ENCODE data around the gene PMS1. TPM values are rescaled to one million over a fixed set of nuclear protein-coding genes. Genes with fewer than 3 reads are reported as not detected.

The PMS1 gene
- total RNA-seq = 10 to 100 TPM; 16.7 to 36.9 (median 22.6) TPM

DNA sequence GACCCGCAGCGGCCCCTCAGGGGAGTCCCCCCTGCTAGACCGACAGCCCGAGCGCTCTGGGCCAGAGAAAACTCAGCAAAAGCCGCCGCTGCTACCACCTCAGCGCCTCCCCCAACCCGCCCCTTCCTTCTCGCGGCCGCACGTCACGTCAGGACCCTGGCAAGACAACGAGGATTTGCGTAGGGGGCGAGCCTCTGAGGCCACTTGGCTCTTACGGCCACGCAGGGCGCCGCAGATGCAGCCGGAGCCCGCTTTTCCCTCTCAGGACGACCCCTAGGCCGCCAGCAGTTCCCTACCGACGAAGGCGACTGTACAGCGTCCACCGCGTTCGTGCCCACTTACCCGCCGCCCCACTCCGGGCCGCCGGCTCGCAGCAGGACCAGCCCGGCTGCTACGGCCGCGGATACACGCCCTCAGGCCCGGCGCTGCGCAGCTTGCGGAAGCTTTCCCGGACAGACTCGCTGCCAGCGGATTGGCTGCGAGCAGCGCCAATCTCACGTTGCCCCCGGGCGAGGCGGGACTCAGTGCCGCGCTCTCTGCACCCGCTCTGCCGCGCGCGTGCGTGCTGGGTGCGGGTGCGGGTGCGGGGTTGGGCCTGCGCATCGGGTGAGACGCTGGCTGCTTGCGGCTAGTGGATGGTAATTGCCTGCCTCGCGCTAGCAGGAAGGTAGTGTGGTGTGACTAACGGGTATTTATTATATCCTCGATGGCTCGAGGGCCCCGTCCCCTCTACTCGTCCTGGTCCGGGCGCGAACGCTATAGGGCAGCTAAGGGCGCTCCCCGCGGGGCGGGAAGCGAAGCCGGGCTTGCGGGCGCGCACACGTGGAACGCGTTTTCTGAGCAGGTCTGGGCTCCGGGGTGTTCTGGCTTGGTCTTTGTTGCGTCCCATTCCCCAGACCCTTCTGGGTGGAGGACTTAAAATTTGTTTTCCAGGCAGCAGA, at the start of gene PMS1, which contains the start of gene ORMDL1:
Gene PMS1 (plus strand): TSS at position 524 of the 941 bp plus-strand sequence. CDS start 7,360 bp downstream, outside the sequence.
Gene ORMDL1 (minus strand): TSS at position 413 of the 941 bp plus-strand sequence. CDS start 1,744 bp downstream, outside the sequence.
- TF ChIP-seq CTCF (IDR thresholded peaks at IDR 0.05; ENCODE audit: low read depth) = no peak

- TF ChIP-seq CTCF (IDR thresholded peaks at IDR 0.05; ENCODE audit: low read depth) = no peak
Measured at GRCh38 chr2:189751080-189751658, 33.1 kb upstream of the PMS1 start.

DNA sequence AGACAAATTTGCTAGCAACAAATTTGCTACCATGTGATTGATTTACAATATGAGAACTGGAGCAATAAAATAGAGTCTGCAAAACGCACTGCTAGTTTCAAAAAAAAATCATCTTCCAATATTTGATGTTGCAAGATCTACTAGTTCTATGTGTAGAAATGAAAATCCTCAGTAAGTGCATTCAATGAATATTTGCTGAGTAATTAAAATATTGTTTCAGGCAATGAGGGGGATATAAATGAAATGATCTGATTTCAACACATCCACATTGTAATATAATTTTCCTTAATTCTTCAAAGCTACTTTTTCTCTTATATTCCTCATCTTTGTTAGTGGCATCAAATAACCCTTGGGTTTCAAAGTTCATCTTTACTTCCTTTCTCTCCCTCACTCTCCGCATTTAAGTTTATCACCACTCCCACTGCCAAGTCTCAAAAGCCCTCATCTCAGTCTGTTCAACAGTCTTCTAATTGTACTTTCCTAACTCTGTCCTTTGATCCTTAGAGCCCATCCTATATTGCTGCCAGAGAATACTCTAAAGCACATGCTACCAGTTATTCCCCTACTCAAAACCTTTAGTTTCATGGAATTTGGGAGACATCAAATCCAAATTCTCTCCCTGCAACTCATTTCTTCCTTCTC, 27.8 kb upstream of the PMS1 start:
- TF ChIP-seq CTCF (IDR thresholded peaks at IDR 0.05; ENCODE audit: low read depth) = no peak

DNA sequence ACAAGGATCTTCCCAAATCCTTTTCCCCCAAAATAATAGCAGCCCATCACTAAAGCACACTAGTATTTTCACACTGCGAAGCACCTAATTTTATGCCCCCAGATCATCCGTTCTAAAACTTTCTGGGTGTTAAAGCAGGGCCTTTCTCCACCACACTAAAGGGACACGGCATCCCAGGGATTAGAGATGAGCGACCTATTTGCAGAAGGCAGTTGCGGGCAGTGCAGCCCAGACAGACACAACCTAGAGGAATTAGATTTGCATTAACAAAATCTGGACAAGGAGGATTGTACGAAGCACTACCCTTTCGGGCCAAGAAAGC, 22.1 kb upstream of the PMS1 start:
- TF ChIP-seq CTCF (IDR thresholded peaks at IDR 0.05; ENCODE audit: low read depth) = no peak

DNA sequence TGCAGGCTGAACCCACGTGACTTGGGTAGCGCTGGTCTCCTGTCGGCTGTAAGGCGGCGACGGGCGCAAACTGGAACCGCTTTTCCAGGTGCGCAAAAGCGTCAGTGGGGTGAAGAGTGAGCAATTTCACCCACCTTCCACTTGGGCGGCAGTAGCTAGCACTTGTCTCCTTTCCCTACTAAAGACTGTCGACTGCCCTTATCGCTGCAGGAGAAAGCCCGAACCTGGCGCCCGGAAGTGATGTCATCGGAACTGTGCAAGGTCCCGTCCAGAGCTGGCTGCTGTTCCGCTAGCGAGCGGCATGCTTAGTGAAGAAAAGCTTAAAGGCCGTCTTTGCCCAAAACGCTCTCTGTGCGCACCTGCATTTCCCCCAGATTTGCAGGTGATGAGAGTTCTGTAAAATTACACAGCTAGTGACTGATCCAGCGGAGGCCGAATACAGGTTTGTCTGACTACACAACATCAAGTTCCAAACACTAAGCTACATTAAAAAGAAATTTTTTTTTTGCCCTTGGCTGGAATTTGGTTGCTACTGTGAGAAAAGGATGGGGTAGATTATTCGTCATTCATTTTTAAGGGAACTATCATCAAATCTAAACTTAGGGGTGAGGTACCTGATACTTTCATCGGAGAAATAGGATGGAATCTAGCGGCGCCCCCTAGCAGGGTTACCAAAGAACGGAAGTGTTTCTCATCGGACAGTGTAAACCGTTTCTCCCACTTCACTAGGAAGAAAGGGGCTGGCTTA, 21.5 kb upstream of the PMS1 start, which contains the start of gene OSGEPL1:
Gene OSGEPL1 (minus strand): TSS at position 242 of the 748 bp plus-strand sequence. CDS start 1,152 bp downstream, outside the sequence.
- TF ChIP-seq CTCF (IDR thresholded peaks at IDR 0.05; ENCODE audit: low read depth) = no peak

DNA sequence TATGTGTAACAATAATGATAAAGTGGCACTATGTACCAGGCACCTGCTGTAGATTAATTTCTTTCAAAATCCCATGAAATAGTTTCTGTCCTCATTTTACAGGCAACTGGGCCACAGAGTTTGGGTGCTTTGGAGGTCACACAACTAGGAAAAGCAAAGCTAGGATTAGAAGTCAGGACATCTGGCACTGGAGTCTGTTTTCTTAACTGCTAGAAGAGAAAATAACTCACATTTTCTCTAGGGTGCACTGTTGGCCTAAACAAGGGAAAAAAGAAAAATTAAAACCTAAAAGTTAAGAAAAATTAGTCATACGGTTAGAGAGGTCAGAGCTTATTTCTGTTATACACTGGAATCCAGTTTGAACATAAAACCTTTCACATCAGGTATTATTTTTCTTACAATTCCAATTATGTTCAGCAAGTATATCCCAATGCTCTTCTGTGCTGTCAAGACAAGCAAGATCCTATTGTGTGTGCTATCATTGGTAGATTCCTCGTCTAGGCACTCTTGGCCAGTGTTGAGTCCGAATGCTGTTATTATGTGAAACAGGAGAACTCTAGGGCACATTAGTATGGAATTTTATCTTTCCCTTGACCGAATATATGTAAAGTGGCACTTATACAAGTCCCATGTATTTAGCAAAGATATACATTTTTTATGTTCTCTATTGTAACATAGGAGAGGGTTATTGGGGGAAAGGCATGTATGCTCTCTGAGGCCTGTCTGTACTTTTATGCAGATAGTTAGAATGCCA, 20.2 kb upstream of the PMS1 start:
- TF ChIP-seq CTCF (IDR thresholded peaks at IDR 0.05; ENCODE audit: low read depth) = no peak

Measured in subcutaneous adipose tissue (tissue), 4 donors.